ENCODE results near the gene KLHDC10. TPM values are rescaled to one million over a fixed set of nuclear protein-coding genes. Genes with fewer than 3 reads are reported as not detected.

KLHDC10 gene, protein sequence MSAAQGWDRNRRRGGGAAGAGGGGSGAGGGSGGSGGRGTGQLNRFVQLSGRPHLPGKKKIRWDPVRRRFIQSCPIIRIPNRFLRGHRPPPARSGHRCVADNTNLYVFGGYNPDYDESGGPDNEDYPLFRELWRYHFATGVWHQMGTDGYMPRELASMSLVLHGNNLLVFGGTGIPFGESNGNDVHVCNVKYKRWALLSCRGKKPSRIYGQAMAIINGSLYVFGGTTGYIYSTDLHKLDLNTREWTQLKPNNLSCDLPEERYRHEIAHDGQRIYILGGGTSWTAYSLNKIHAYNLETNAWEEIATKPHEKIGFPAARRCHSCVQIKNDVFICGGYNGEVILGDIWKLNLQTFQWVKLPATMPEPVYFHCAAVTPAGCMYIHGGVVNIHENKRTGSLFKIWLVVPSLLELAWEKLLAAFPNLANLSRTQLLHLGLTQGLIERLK
- total RNA-seq: 13.5 TPM

DNA sequence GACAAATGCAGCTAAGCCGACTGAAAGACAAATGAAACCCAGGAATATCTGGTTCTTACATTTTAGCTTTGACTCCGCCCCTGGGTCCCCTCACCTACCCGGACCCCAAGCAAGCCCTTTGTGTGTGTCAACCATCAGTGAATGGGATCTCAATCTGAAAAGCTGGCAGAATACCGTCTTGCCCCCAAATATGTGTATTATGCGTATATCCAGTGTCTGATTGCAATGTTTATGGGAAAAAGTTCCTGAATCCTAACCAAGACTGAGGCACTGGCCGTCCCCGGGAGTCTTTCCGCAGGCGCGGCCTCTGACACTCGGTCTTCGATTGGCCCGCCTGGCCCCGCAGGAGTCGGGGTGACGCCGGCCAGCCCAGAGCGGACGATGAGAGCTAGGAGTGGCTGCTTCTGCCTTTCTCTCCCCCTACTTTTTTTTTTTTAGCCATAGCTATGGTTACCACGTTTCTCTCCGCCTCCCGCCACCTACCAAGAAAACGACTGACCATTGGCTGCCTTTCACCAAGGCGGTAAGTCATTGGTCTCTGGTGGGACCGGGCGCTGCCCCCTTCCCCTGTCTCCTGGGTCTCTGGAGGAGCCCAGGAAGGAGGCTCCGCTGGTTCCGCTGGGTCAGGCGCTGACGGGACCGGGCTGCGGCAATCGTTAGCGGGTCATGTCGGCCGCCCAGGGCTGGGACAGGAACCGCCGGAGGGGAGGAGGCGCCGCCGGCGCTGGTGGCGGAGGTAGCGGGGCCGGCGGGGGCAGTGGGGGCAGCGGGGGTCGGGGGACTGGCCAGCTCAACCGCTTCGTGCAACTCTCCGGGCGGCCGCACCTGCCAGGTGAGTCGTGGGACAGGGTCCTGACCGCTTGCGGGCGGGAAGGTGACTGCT is at the start of gene KLHDC10:
Gene KLHDC10 (plus strand): TSS at position 557 of the 883 bp plus-strand sequence. CDS start 110 bp downstream, at position 667.
- peak within 1 kb of the TSS; percentile 86 to 97 for H3K4me3 ChIP-seq
- intact Hi-C loops (cut with DNase I): loop anchor here (10.0 kb wide), 1 partner anchor 1665 kb away; the partner anchor contains the start of gene IMPDH1
- H3K36me3 ChIP-seq: no peaks in the 10 kb centered on the region
- no peaks in the 10 kb centered on the region for H3K9me3 ChIP-seq
- H3K4me1 ChIP-seq: peaks cover 51% of the 10 kb centered on the region
- H3K27ac ChIP-seq: peak within 1 kb of the TSS; percentile 85
- peak; percentile 97 for DNase-seq (ENCODE audit: extremely low spot score in 2 of 2)
- no peaks in the 10 kb centered on the region for H3K27me3 ChIP-seq
- TF ChIP-seq, protein P1, sequence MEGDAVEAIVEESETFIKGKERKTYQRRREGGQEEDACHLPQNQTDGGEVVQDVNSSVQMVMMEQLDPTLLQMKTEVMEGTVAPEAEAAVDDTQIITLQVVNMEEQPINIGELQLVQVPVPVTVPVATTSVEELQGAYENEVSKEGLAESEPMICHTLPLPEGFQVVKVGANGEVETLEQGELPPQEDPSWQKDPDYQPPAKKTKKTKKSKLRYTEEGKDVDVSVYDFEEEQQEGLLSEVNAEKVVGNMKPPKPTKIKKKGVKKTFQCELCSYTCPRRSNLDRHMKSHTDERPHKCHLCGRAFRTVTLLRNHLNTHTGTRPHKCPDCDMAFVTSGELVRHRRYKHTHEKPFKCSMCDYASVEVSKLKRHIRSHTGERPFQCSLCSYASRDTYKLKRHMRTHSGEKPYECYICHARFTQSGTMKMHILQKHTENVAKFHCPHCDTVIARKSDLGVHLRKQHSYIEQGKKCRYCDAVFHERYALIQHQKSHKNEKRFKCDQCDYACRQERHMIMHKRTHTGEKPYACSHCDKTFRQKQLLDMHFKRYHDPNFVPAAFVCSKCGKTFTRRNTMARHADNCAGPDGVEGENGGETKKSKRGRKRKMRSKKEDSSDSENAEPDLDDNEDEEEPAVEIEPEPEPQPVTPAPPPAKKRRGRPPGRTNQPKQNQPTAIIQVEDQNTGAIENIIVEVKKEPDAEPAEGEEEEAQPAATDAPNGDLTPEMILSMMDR (IDR thresholded peaks at IDR 0.05): peak in 1 of 3 experiments; percentile 2
- TF ChIP-seq POLR2A (IDR thresholded peaks at IDR 0.05): no peak
- TF ChIP-seq POLR2AphosphoS5 (IDR thresholded peaks at IDR 0.05; ENCODE audit: insufficient read depth in 1 of 2, low read depth in 1 of 2): peak; percentile 82 to 96

DNA sequence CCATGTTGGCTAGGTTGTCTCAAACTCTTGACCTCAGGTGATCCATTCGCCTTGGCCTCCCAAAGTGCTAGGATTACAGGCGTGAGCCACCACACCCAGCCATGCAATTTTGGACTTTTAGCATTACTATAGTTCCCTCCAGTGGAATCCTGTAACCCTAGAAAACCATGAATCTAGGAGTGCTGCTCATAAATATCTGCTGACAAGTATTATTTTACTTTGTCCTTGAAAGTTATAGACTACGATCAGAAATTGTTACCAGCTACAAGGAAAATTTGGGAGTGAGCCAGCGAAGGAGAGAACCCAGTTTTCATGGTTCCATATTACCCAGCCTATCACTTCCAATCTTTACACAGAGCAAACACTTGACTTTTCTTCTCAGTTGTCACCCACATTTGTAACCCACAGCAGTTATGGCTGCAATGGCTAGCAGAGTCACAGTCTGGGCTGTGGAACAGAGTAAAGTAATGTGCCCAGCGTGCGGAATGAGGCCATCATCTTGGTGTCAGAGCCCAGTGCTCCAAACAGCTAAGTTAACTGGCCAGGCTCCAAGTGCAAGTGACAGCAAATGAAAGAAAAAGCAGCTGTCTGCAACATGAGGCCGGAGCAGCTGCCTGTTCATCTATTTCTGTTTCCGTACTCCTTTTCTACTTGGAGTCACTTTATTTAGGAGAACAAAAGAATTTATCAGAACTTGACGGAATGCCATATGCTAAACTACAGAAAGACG is 49.1 kb upstream of the KLHDC10 start:
- Histone ChIP-seq H3K36me3 (peaks cover 4 to 65% of the 10 kb centered on the region in 2 donors), H3K27ac (no peak overlapping the region)
- intact Hi-C loops (cut with DNase I): no loop called here

DNA sequence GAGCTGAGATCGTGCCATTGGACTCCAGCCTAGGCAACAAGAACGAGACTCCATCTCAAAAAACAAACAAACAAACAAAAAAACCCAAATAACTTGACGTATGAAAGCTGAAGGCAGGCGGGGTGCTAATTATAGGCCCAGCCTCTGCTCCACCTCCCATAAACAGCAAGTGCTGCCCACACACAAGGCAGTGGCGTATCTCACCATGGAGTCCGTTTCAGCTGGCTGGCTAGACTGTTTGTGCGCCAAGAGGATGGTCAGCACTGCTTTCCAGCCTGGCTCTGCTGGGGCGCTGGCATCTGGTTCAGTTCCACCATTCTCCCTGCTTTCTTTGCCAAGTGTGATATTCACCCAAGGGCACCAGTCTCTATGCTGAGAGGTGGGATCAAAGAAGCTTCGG is 48.2 kb upstream of the KLHDC10 start:
- intact Hi-C loops (cut with DNase I): no loop called here
- H3K4me1 ChIP-seq: no peaks in the 10 kb centered on the region
- H3K4me3 ChIP-seq: no peak overlapping the region
- no peaks in the 10 kb centered on the region for H3K9me3 ChIP-seq
- peaks cover 4 to 68% of the 10 kb centered on the region in 2 donors for H3K36me3 ChIP-seq
- H3K27me3 ChIP-seq: no peaks in the 10 kb centered on the region
- DNase-seq (ENCODE audit: extremely low spot score in 2 of 2): no peak
- TF ChIP-seq POLR2A (IDR thresholded peaks at IDR 0.05) (no peak), POLR2AphosphoS5 (IDR thresholded peaks at IDR 0.05; ENCODE audit: insufficient read depth in 1 of 2, low read depth in 1 of 2) (no peak)
- TF ChIP-seq, protein P1 (IDR thresholded peaks at IDR 0.05): no peak
- H3K27ac ChIP-seq: no peak overlapping the region

More for the DNA sequence above, 49.1 kb upstream of the KLHDC10 start:
- Histone ChIP-seq H3K4me3 (no peak overlapping the region), H3K27me3 (no peaks in the 10 kb centered on the region), H3K4me1 (no peaks in the 10 kb centered on the region), H3K9me3 (no peaks in the 10 kb centered on the region)
- no peak for DNase-seq (ENCODE audit: extremely low spot score in 2 of 2)
- no peak for TF ChIP-seq POLR2A (IDR thresholded peaks at IDR 0.05)
- TF ChIP-seq, protein P1 (IDR thresholded peaks at IDR 0.05): no peak

DNA sequence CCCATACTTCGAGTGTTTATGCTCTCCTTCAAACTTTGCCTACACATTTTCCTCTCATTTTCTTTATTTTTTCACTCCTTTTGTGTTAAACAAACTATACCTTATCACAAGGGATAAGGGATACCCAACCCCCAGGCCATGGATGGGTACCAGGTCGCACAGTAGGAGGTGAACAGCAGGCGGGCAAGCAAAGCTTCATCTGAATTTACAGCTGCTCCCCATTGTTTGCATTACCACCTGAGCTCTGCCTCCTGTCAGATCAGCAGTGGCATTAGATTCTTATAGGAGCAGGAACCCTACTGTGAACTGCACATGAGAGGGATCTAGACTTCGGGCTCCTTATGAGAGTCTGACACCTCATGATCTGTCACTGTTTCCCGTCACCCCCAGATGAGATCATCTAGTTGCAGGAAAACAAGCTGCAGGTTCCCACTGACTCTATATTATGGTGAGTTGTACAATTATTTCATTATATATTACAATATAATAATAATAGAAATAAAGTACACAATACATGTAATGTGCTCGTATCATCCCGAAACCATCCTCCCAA is 47.6 kb upstream of the KLHDC10 start:
- Histone ChIP-seq H3K36me3 (peaks cover 4 to 73% of the 10 kb centered on the region in 2 donors), H3K27me3 (no peaks in the 10 kb centered on the region), H3K9me3 (no peaks in the 10 kb centered on the region), H3K4me3 (no peak overlapping the region), H3K4me1 (no peaks in the 10 kb centered on the region), H3K27ac (no peak overlapping the region)
- no peak for TF ChIP-seq POLR2A (IDR thresholded peaks at IDR 0.05)
- TF ChIP-seq, protein P1 (IDR thresholded peaks at IDR 0.05): no peak
- no peak for TF ChIP-seq POLR2AphosphoS5 (IDR thresholded peaks at IDR 0.05; ENCODE audit: insufficient read depth in 1 of 2, low read depth in 1 of 2)
- intact Hi-C loops (cut with DNase I): no loop called here
- DNase-seq (ENCODE audit: extremely low spot score in 2 of 2): no peak

Data from vagina (tissue), 2 donors.